Activated CD8-positive, alpha-beta memory T cell treated with anti-CD3 and anti-CD28 coated beads, Interleukin-2, amount 50 U/mL, for 1 hour (primary cell): Measurements from ENCODE around the gene PLD6.
"Not testable (repeated sequence)": the region's sequence is repeated elsewhere in the genome, so short reads cannot be mapped to it uniquely, and the experiment has no call there.

Experiments used
- DNase-seq: peaks from one replicate; pipeline ENCODE4 v3.0.0-alpha.2; 2020; ENCODE audit errors: extremely low read depth

Gene PLD6

GRCh38 chr17:17177176-17177575, 29.0 kb downstream of the PLD6 start:
- DNase-seq: no peak

- DNase-seq: no peak
Measured at GRCh38 chr17:17176341-17176740, 29.8 kb downstream of the PLD6 start.

GRCh38 chr17:17175917-17176316, 30.2 kb downstream of the PLD6 start:
- DNase-seq: no peak

GRCh38 chr17:17175340-17175739, 30.8 kb downstream of the PLD6 start:
- DNase-seq: no peak

- DNase-seq: no peak
Measured at GRCh38 chr17:17173921-17174320, 32.2 kb downstream of the PLD6 start.

- DNase-seq: no peak
Measured at GRCh38 chr17:17172990-17173389, 33.1 kb downstream of the PLD6 start.

- DNase-seq: no peak
Measured at GRCh38 chr17:17172001-17172939, 33.9 kb downstream of the PLD6 start.

- no peak for DNase-seq
Measured at GRCh38 chr17:17171186-17171585, 34.9 kb downstream of the PLD6 start.

GRCh38 chr17:17170346-17170985, 35.7 kb downstream of the PLD6 start:
- DNase-seq: no peak

- no peak for DNase-seq
Measured at GRCh38 chr17:17169396-17169795, 36.7 kb downstream of the PLD6 start.

- DNase-seq: no peak
Measured at GRCh38 chr17:17168401-17168800, 37.7 kb downstream of the PLD6 start.

GRCh38 chr17:17167986-17168385, 38.1 kb downstream of the PLD6 start:
- no peak for DNase-seq

GRCh38 chr17:17167356-17167755, 38.8 kb downstream of the PLD6 start:
- DNase-seq: no peak

GRCh38 chr17:17166446-17166845, 39.7 kb downstream of the PLD6 start:
- DNase-seq: no peak

- no peak for DNase-seq
Measured at GRCh38 chr17:17165666-17166308, 40.3 kb downstream of the PLD6 start.

GRCh38 chr17:17164676-17165075, 41.5 kb downstream of the PLD6 start:
- no peak for DNase-seq

- DNase-seq: no peak
Measured at GRCh38 chr17:17164156-17164555, 42.0 kb downstream of the PLD6 start.

GRCh38 chr17:17161759-17162158, 44.4 kb downstream of the PLD6 start:
- no peak for DNase-seq

- DNase-seq: no peak
Measured at GRCh38 chr17:17161121-17161520, 45.0 kb downstream of the PLD6 start.

- DNase-seq: no peak
Measured at GRCh38 chr17:17159571-17159970, 46.6 kb downstream of the PLD6 start.

- DNase-seq: not testable (repeated sequence)
Measured at GRCh38 chr17:17158506-17158905, 47.6 kb downstream of the PLD6 start.

- no peak for DNase-seq
Measured at GRCh38 chr17:17157041-17157440, 49.1 kb downstream of the PLD6 start.

- DNase-seq: no peak
Measured at GRCh38 chr17:17156511-17156910, 49.6 kb downstream of the PLD6 start.
